ENCODE data around the gene P2RY14.

DNA sequence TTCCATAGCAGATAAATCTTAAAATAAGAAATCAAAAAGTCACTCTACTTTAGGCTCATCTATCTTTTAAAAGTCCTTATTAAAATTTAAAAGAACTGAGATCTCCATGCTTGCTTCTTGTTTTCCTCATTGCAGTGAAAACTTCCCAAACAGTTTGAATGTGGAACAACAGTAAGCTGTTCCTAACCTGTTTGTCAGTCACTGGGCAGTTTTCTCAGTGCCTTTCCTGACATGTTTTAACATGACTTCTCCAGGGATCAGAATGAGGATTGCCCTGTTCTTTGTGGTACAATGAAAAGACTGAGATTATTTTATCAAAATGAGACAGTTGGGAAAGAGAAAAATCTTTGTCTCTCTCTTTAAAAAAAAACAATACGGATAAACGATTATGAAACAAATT is 37.5 kb upstream of the P2RY14 start:
- TF ChIP-seq CTCF (IDR thresholded peaks at IDR 0.05) (no peak), POLR2A (IDR thresholded peaks at IDR 0.05) (no peak)
